ENCODE measurements around the gene BCL2L2. TPM values are rescaled to one million over a fixed set of nuclear protein-coding genes. Genes with fewer than 3 reads are reported as not detected.
"Not testable (repeated sequence)": the region's sequence is repeated elsewhere in the genome, so short reads cannot be mapped to it uniquely, and the experiment has no call there.

The BCL2L2 gene
- total RNA-seq, 2 donors from 2014 or later: 26.2 to 42.7 TPM

- Histone ChIP-seq H3K36me3 (no peaks in the 10 kb centered on the region), H3K27ac (no peak overlapping the region), H3K9me3 (no peaks in the 10 kb centered on the region), H3K4me1 (no peaks in the 10 kb centered on the region), H3K9ac (ENCODE audit: low read depth in 2 of 2, low read length in 2 of 2) (no peak overlapping the region), H3K27me3 (no peaks in the 10 kb centered on the region), H3K4me3 (no peak overlapping the region)
- intact Hi-C loops (cut with DNase I): no loop called here
- no peak for TF ChIP-seq CTCF (IDR thresholded peaks at IDR 0.05)
- no peak for DNase-seq
Measured at GRCh38 chr14:23277189-23277588, 29.4 kb upstream of the BCL2L2 start.

GRCh38 chr14:23277928-23278327, 28.7 kb upstream of the BCL2L2 start:
- DNase-seq; H3K27me3 ChIP-seq; H3K4me3 ChIP-seq; intact Hi-C loops (cut with DNase I); H3K4me1 ChIP-seq; H3K27ac ChIP-seq; H3K36me3 ChIP-seq; H3K9ac ChIP-seq (ENCODE audit: low read depth in 2 of 2, low read length in 2 of 2); H3K9me3 ChIP-seq: not testable (repeated sequence)

- H3K36me3 ChIP-seq: no peaks in the 10 kb centered on the region
- intact Hi-C loops (cut with DNase I): no loop called here
Measured at GRCh38 chr14:23281247-23281646, 25.4 kb upstream of the BCL2L2 start.

GRCh38 chr14:23284654-23285529, 21.7 kb upstream of the BCL2L2 start:
- H3K4me1 ChIP-seq: peaks cover 4% of the 10 kb centered on the region
- H3K9me3 ChIP-seq: no peaks in the 10 kb centered on the region
- H3K36me3 ChIP-seq: no peaks in the 10 kb centered on the region
- intact Hi-C loops (cut with DNase I): no loop called here
- DNase-seq: peak; percentile 34
- TF ChIP-seq CTCF (IDR thresholded peaks at IDR 0.05): no peak
- peak overlapping the region; percentile 70 for H3K4me3 ChIP-seq
- H3K9ac ChIP-seq (ENCODE audit: low read depth in 2 of 2, low read length in 2 of 2): peak overlapping the region; percentile 79 to 98
- no peaks in the 10 kb centered on the region for H3K27me3 ChIP-seq
- peak overlapping the region; percentile 99 for H3K27ac ChIP-seq

More at GRCh38 chr14:23281247-23281646, 25.4 kb upstream of the BCL2L2 start:
- no peak overlapping the region for H3K9ac ChIP-seq (ENCODE audit: low read depth in 2 of 2, low read length in 2 of 2)
- H3K9me3 ChIP-seq: no peaks in the 10 kb centered on the region
- no peak overlapping the region for H3K27ac ChIP-seq
- DNase-seq: no peak
- H3K4me3 ChIP-seq: no peak overlapping the region
- no peaks in the 10 kb centered on the region for H3K27me3 ChIP-seq
- no peak for TF ChIP-seq CTCF (IDR thresholded peaks at IDR 0.05)
- no peaks in the 10 kb centered on the region for H3K4me1 ChIP-seq

- Histone ChIP-seq H3K4me3 (peak overlapping the region; percentile 70), H3K4me1 (peaks cover 4% of the 10 kb centered on the region), H3K36me3 (no peaks in the 10 kb centered on the region), H3K9ac (ENCODE audit: low read depth in 2 of 2, low read length in 2 of 2) (peak overlapping the region; percentile 79 to 98), H3K9me3 (no peaks in the 10 kb centered on the region), H3K27ac (peak overlapping the region; percentile 99), H3K27me3 (no peaks in the 10 kb centered on the region)
- peak; percentile 46 for DNase-seq
- TF ChIP-seq CTCF (IDR thresholded peaks at IDR 0.05): no peak
- intact Hi-C loops (cut with DNase I): no loop called here
Measured at GRCh38 chr14:23285530-23286019, 21.1 kb upstream of the BCL2L2 start.

Measured in colonic mucosa (tissue), 4 donors.